Fibroblast of skin of left biceps (primary cell): Measurements from ENCODE around the gene VPS13A.
"Not testable (repeated sequence)": the region's sequence is repeated elsewhere in the genome, so short reads cannot be mapped to it uniquely, and the experiment has no call there.

Experiments
- DNase-seq, 2 experiments: peaks; one replicate each; pipeline ENCODE4 v3.0.0-alpha.2; 2013; ENCODE audit warnings: low read depth in 2 of 2

The VPS13A gene

GRCh38 chr9:77183581-77183980 is 6.2 kb downstream of the VPS13A start:
- no peak for DNase-seq

GRCh38 chr9:77188242-77188641 is 10.9 kb downstream of the VPS13A start:
- DNase-seq = no peak

- no peak for DNase-seq
Observed at GRCh38 chr9:77194423-77194822, 17.1 kb downstream of the VPS13A start.

GRCh38 chr9:77210116-77210515 is 32.8 kb downstream of the VPS13A start:
- no peak for DNase-seq

- DNase-seq = no peak
Observed at GRCh38 chr9:77211561-77211960, 34.2 kb downstream of the VPS13A start.

- no peak for DNase-seq
Observed at GRCh38 chr9:77212801-77213200, 35.5 kb downstream of the VPS13A start.

GRCh38 chr9:77215874-77216273 is 38.5 kb downstream of the VPS13A start:
- no peak for DNase-seq

- peak; percentile 53 to 54 for DNase-seq
Observed at GRCh38 chr9:77218612-77219011, 41.3 kb downstream of the VPS13A start.

- peak in 1 of 2 experiments; percentile 6 for DNase-seq
Observed at GRCh38 chr9:77221431-77221830, 44.1 kb downstream of the VPS13A start.

GRCh38 chr9:77224746-77225312 is 47.5 kb downstream of the VPS13A start:
- DNase-seq = peak; percentile 36 to 40

- DNase-seq = no peak
Observed at GRCh38 chr9:77236693-77237092, 59.4 kb downstream of the VPS13A start.

- DNase-seq = no peak
Observed at GRCh38 chr9:77237896-77238295, 60.6 kb downstream of the VPS13A start.

GRCh38 chr9:77251050-77251449 is 73.7 kb downstream of the VPS13A start:
- peak in 1 of 2 experiments; percentile 5 for DNase-seq

- no peak for DNase-seq
Observed at GRCh38 chr9:77257275-77257674, 79.9 kb downstream of the VPS13A start.

GRCh38 chr9:77261605-77262004 is 84.3 kb downstream of the VPS13A start:
- DNase-seq = no peak

- not testable (repeated sequence) for DNase-seq
Observed at GRCh38 chr9:77267762-77268161, 90.4 kb downstream of the VPS13A start.

- no peak for DNase-seq
Observed at GRCh38 chr9:77271023-77271690, 93.8 kb downstream of the VPS13A start.

- no peak for DNase-seq
Observed at GRCh38 chr9:77276799-77277198, 99.5 kb downstream of the VPS13A start.

- DNase-seq = no peak
Observed at GRCh38 chr9:77277719-77278118, 100.4 kb downstream of the VPS13A start.

- DNase-seq = no peak
Observed at GRCh38 chr9:77283991-77284390, 106.7 kb downstream of the VPS13A start.

- DNase-seq = no peak
Observed at GRCh38 chr9:77284616-77285015, 107.3 kb downstream of the VPS13A start.

GRCh38 chr9:77290373-77290772 is 113.0 kb downstream of the VPS13A start:
- DNase-seq = no peak

GRCh38 chr9:77291714-77292113 is 114.4 kb downstream of the VPS13A start:
- peak in 1 of 2 experiments; percentile 21 for DNase-seq

- no peak for DNase-seq
Observed at GRCh38 chr9:77293949-77294348, 116.6 kb downstream of the VPS13A start.
